Activated CD4-positive, alpha-beta T cell treated with anti-CD3 and anti-CD28 coated beads for 36 hours (primary cell): ENCODE measurements around the gene PDIA5. TPM values are rescaled to one million over a fixed set of nuclear protein-coding genes. Genes with fewer than 3 reads are reported as not detected.

Source experiments
- ATAC-seq: fragments of 200-7000 bp; cut with Tn5 transposase; one replicate; pipeline ENCODE4 v1.10.0; 2021; ENCODE audit warnings: mild to moderate bottlenecking, moderate library complexity
- CTCF ChIA-PET: fragments of 350-600 bp; sonication (Branson Sonifier 250); formaldehyde crosslinking; loops from one replicate; lab custom pipeline; 2021; ENCODE audit warnings: antibody characterized with exemption; lab: Charles Lee
- POLR2A ChIA-PET: fragments of 350-600 bp; sonication (Branson Sonifier 250); formaldehyde crosslinking; loops from one replicate; lab custom pipeline; 2021; ENCODE audit warnings: antibody characterized with exemption, inconsistent platforms; lab: Charles Lee
- DNase-seq: peaks from one replicate; pipeline ENCODE4 v3.0.0-alpha.2; 2020
- H3K27ac Mint-ChIP-seq: one replicate; pipeline ENCODE4 v1.8.0; 2021; ENCODE audit warnings: mixed read lengths
- H3K27me3 Mint-ChIP-seq: one replicate; pipeline ENCODE4 v1.8.0; 2021; ENCODE audit warnings: mixed read lengths
- H3K36me3 Mint-ChIP-seq: one replicate; pipeline ENCODE4 v1.8.0; 2021; ENCODE audit warnings: low read depth, mixed read lengths
- H3K4me1 Mint-ChIP-seq: one replicate; pipeline ENCODE4 v1.8.0; 2021; ENCODE audit warnings: mixed read lengths
- H3K4me3 Mint-ChIP-seq: one replicate; pipeline ENCODE4 v1.8.0; 2021; ENCODE audit warnings: mild to moderate bottlenecking, moderate library complexity, mixed read lengths
- H3K9me3 Mint-ChIP-seq: one replicate; pipeline ENCODE4 v1.8.0; 2021; ENCODE audit warnings: low read depth, mixed read lengths
- intact Hi-C, 2 experiments: fragments of 100-400 bp; cut with DNase I in 1 of 2; cut with micrococcal nuclease in 1 of 2; formaldehyde crosslinking; loops; one replicate each; pipeline versions ENCODE4 v1.14.2 to v1.15.1; 2022 to 2024; cut with DNase I, micrococcal nuclease
- total RNA-seq, 2 experiments: library from RNA; stranded (reverse); gene quantifications; one replicate each; pipeline ENCODE4 v1.2.3, GENCODE V29; 2021

The PDIA5 gene
- total RNA-seq, 2 experiments from 2014 or later, result 19.5 to 20.7 TPM

DNA sequence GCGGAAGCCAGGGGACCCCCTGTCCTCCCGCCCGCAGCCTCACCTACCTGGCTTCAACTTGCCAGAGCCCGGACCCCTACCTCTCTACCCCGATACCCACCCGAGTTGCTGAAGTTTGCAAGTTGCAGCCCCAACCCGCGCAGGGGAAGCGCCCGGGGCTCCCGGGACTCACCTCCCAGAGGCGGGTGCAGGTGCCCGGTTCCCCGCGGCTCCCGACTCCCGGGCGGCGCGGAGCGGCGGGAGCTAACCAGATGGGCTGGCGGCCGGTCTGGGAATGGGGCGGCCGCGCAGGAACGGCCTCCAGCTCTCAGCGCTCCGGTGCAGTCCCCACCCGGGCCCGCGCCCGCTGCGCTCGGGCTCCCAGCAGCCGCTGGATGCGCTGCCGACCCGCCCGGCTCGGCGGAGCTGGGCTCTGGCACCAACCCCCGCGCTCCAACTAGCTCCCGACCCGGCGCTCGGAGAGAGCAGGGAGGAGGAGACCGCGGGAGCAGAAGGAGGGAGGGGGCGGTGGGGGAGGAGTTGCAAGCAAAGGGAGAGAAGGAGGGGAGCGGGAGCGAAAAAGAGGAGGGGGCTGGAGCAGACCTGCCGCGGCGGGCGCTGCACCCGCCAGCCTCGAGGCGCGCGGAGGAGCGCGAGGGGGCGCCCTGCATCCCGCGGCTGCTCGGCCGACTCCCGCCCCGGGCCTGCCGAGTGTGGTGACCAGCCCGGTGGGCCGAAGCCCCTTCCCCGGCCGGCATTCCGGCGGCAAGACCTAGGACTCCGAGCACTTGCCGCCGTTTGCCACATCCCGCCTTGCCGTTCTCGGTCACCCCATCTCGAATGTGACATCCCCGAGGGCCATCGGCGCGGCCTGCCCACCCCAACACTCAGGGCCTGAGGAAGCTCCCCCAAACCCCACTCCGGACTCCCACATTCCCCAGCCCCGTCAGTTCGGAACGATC lies 39.3 kb upstream of the PDIA5 start, which contains the start of gene SEMA5B:
TSS of gene SEMA5B (minus strand) at position 472 of the 941 bp plus-strand sequence. CDS start 66,500 bp downstream, outside the sequence.
- intact Hi-C loops, result loop anchor here (1.0 to 5.0 kb wide), 7 partner anchors 84 to 1480 kb away; partner anchors contain the start of genes DTX3L (in 1 of the 2), PARP9 (in 1 of the 2) and POLQ (in 1 of the 2)
- H3K4me3 Mint-ChIP-seq, result peak within 1 kb of the TSS; percentile 44
- H3K27ac Mint-ChIP-seq, result no peak within 1 kb of the TSS
- ATAC-seq (peak; percentile 45), DNase-seq (peak; percentile 37)
- ChIA-PET POLR2A (no interaction called here), CTCF (interaction anchor here (0.6 to 2.5 kb wide), 17 partner anchors 9 to 463 kb away, joined by 3 to 13 read pairs (median 4); partner anchors contain the start of gene PDIA5)
- H3K4me1 Mint-ChIP-seq, result peaks cover 19% of the 10 kb centered on the region
- no peaks in the 10 kb centered on the region for H3K36me3 Mint-ChIP-seq
- H3K9me3 Mint-ChIP-seq, result no peaks in the 10 kb centered on the region
- peaks cover 54% of the 10 kb centered on the region for H3K27me3 Mint-ChIP-seq

DNA sequence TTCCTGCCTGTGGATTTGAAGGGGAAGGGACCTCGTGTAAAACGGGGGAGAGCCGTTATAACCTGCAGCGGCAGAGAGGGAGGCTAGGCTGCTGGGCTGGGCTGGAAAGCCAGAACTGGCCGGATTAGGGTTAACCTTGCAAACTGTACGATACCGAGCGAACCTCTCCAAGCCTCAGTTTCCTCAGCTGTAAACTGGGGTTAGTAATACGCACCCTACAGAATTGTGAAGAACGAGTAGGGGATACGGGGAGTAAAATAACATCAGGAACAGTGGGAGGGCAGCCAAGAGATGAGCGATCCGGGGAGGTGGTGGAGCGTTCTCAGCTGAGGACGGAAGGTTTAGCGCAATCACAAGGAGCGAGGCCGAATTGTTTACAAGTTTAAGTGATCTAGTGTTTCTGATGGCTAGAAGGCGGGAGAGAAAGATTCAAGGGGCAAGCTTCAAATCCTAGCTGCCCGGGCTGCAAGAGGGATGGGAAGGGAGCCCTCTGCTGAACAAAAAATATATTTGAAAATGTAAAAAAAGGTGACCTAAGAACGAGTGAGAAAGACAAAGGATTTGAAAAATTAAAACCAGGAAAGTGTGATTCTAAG lies 38.5 kb upstream of the PDIA5 start:
- CTCF ChIA-PET, result interaction anchor here (0.6 to 2.5 kb wide), 14 partner anchors 10 to 1578 kb away, joined by 3 to 13 read pairs (median 4); partner anchors contain the start of gene PDIA5
- H3K27ac Mint-ChIP-seq, result no peak overlapping the region
- no peaks in the 10 kb centered on the region for H3K9me3 Mint-ChIP-seq
- POLR2A ChIA-PET, result no interaction called here
- H3K4me3 Mint-ChIP-seq, result peak overlapping the region; percentile 44
- ATAC-seq (peak; percentile 51), DNase-seq (peak; percentile 47)
- peaks cover 54% of the 10 kb centered on the region for H3K27me3 Mint-ChIP-seq
- H3K4me1 Mint-ChIP-seq, result peaks cover 19% of the 10 kb centered on the region
- intact Hi-C loops, result loop anchor here (1.0 to 5.0 kb wide), 7 partner anchors 85 to 1481 kb away; partner anchors contain the start of genes DTX3L (in 1 of the 2), PARP9 (in 1 of the 2) and POLQ (in 1 of the 2)
- no peaks in the 10 kb centered on the region for H3K36me3 Mint-ChIP-seq

DNA sequence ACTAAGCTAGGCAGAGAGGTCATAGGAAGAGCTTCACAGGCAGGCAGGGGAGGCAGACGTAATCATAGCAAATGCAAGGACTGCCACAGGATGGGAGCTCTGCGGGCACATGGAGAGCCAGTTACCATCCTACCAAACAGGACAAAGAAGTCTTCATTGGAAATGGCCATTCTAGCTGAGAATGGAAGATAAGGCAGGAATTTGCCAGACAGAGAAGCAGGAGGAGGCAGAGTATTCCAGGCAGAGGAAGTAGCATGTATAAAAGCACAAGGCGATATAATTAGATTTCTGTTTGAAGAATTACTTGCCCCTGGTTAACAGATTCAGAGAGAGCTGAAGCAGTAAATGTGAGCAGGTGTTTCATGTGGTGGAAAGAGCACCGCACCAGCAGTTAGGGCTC lies 35.8 kb upstream of the PDIA5 start:
- DNase-seq (no peak), ATAC-seq (no peak)
- H3K36me3 Mint-ChIP-seq, result no peaks in the 10 kb centered on the region
- intact Hi-C loops, result no loop called here
- POLR2A ChIA-PET, result no interaction called here
- H3K27ac Mint-ChIP-seq, result no peak overlapping the region
- H3K27me3 Mint-ChIP-seq, result peaks cover 40% of the 10 kb centered on the region
- CTCF ChIA-PET, result interaction anchor here (0.8 to 2.7 kb wide), 3 partner anchors 30 to 88 kb away, joined by 3 to 10 read pairs (median 3); no protein-coding TSS in a partner anchor
- H3K4me1 Mint-ChIP-seq, result peaks cover 13% of the 10 kb centered on the region
- no peaks in the 10 kb centered on the region for H3K9me3 Mint-ChIP-seq
- H3K4me3 Mint-ChIP-seq, result no peak overlapping the region

DNA sequence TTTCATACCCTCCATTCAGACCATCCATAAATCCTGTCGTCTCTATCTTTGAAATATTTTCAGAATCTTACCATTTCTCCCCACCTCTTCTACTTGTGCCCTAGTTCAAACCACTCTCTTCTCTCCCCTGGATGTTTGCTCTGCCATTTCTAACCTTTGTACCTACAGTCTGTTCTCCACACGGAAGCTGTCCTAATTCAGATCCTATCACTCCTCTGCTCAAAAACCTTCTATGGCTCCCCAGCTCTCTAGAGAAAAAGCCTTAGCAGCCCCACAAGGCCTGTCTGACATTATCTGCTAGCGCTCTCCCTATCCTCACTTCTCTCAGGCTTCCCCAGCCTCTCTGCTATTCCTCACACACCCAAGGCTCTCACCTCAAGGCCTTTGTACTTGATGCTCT lies 34.8 kb upstream of the PDIA5 start:
- no peak for DNase-seq
- Mint-ChIP-seq H3K27me3 (peaks cover 34% of the 10 kb centered on the region), H3K9me3 (no peaks in the 10 kb centered on the region), H3K36me3 (no peaks in the 10 kb centered on the region), H3K4me1 (peaks cover 8% of the 10 kb centered on the region), H3K4me3 (no peak overlapping the region), H3K27ac (no peak overlapping the region)
- intact Hi-C loops, result no loop called here
- no peak for ATAC-seq
- ChIA-PET POLR2A (no interaction called here), CTCF (no interaction called here)

DNA sequence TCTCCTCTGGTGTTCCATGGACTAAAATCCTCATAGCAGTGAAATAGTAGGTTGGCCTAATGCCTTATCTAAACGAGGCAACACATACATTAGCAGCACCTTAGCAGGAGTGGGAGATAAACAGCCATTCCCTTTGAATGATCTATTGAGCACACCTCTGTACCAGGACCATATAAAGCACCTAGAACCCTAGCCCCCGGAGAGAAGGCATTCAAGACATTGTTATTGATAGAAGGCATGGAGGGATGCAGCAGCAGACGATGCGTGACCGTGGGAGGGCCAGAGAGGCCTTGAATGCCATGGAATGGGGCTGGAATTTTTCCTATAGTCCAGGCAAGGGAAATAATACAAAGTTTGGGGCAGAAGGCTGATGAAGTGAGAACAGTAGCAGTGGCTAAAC lies 32.7 kb upstream of the PDIA5 start:
- CTCF ChIA-PET, result no interaction called here
- no peak overlapping the region for H3K27ac Mint-ChIP-seq
- H3K4me1 Mint-ChIP-seq, result no peaks in the 10 kb centered on the region
- DNase-seq (no peak), ATAC-seq (no peak)
- H3K9me3 Mint-ChIP-seq, result no peaks in the 10 kb centered on the region
- no peaks in the 10 kb centered on the region for H3K36me3 Mint-ChIP-seq
- intact Hi-C loops, result no loop called here
- peaks cover 31% of the 10 kb centered on the region for H3K27me3 Mint-ChIP-seq
- H3K4me3 Mint-ChIP-seq, result no peak overlapping the region
- POLR2A ChIA-PET, result no interaction called here

DNA sequence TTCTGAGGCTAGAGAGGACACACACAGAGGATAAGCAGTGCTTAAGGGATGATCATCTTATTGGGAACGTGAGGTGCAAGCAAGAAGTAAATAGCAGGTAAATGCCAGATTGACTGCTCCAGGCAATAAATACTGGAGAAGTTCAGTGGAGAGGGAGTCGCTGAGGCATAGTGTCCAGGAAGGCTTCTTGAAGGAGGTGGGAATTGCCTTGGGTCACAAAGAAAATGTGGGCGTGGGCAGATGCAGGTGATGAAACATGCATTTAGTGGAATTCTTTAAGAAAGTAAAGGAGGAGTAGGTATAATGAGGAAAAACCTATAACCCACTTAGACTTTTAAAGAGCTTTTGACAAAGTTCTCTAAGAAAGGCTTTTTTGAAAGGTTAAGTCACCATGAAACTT lies 31.8 kb upstream of the PDIA5 start:
- intact Hi-C loops, result no loop called here
- POLR2A ChIA-PET, result no interaction called here
- CTCF ChIA-PET, result no interaction called here
- no peak overlapping the region for H3K27ac Mint-ChIP-seq
- peaks cover 26% of the 10 kb centered on the region for H3K27me3 Mint-ChIP-seq
- no peak for ATAC-seq
- no peak overlapping the region for H3K4me3 Mint-ChIP-seq
- H3K9me3 Mint-ChIP-seq, result no peaks in the 10 kb centered on the region
- DNase-seq, result no peak
- no peaks in the 10 kb centered on the region for H3K36me3 Mint-ChIP-seq
- H3K4me1 Mint-ChIP-seq, result no peaks in the 10 kb centered on the region

DNA sequence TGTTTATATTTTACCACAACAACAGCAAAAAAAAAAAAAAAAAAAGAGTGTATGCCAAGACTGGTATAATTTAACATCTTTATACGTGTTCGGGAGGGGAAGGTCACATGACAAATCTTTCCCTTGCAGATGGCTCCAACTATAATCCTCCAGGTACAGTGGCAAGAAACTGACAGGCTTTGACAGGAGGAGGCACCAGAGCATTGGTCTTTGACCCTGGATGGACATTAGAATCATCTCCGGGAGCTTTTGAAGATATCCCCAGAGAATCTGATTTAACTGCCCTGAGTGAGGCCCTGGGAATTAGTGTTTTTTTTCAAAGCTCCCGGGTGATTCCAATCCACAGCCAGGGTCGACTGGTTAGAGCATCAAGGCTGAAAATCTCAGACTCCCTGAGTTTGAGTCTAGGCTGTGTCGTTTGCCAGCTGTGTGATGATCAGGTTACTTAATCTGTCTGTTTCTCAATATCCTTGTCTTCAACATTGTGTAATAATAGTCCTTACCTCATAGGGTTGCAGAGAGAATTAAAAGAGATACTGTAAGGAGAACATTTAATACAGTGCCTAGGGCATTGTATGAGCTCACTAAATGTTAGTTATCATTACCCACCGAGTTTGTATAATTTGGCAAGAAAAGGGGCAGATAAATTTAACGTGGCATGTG lies 30.3 kb upstream of the PDIA5 start:
- ChIA-PET CTCF (interaction anchor here (0.6 kb wide), 1 partner anchor 12 kb away, joined by 4 read pairs; no protein-coding TSS in a partner anchor), POLR2A (no interaction called here)
- H3K9me3 Mint-ChIP-seq, result no peaks in the 10 kb centered on the region
- peaks cover 28% of the 10 kb centered on the region for H3K27me3 Mint-ChIP-seq
- DNase-seq (no peak), ATAC-seq (no peak)
- H3K36me3 Mint-ChIP-seq, result no peaks in the 10 kb centered on the region
- no peak overlapping the region for H3K27ac Mint-ChIP-seq
- H3K4me3 Mint-ChIP-seq, result no peak overlapping the region
- intact Hi-C loops, result no loop called here
- H3K4me1 Mint-ChIP-seq, result no peaks in the 10 kb centered on the region

DNA sequence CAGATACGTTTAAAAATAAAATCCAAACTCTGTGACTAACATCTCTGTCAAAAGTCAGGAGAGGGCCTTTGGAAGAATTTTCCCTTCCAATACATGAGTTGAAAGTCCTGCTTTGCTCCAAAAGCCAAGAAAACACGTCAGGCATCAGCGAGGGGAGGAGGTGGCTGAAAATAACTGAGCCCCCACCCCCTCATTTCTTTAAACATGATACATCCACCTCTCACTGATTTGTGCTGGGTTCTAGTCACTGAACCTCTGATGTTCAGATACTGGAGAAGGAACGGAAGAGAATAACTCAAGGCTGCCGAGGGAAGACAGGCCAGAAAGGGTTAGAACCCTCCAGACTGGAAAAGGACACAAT lies 29.8 kb upstream of the PDIA5 start:
- H3K4me1 Mint-ChIP-seq, result no peaks in the 10 kb centered on the region
- no peak overlapping the region for H3K4me3 Mint-ChIP-seq
- no peaks in the 10 kb centered on the region for H3K9me3 Mint-ChIP-seq
- ChIA-PET POLR2A (no interaction called here), CTCF (no interaction called here)
- peaks cover 29% of the 10 kb centered on the region for H3K27me3 Mint-ChIP-seq
- intact Hi-C loops, result no loop called here
- no peak for ATAC-seq
- H3K27ac Mint-ChIP-seq, result no peak overlapping the region
- H3K36me3 Mint-ChIP-seq, result no peaks in the 10 kb centered on the region
- DNase-seq, result no peak

DNA sequence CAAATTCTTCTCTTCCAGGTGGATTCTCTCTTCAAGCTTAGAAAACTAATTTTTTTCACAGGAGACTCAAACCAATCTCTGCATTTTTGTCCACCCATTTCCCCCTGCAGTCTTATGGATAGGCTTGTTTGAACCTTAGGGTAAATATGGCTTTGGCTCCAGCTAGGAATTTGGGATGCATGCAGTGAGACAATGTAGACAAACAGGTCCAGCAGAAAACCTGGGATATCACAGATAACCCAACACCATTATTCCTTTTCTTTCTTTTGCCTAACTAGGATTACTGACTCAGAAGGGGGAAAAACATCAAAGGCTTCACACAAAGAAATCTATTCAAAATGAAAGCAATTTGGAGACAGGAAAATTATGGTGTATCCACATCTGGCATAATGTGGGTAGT lies 28.1 kb upstream of the PDIA5 start:
- ATAC-seq (no peak), DNase-seq (no peak)
- intact Hi-C loops, result no loop called here
- ChIA-PET CTCF (no interaction called here), POLR2A (no interaction called here)
- no peaks in the 10 kb centered on the region for H3K4me1 Mint-ChIP-seq
- no peak overlapping the region for H3K27ac Mint-ChIP-seq
- no peaks in the 10 kb centered on the region for H3K36me3 Mint-ChIP-seq
- H3K9me3 Mint-ChIP-seq, result no peaks in the 10 kb centered on the region
- H3K27me3 Mint-ChIP-seq, result peaks cover 27% of the 10 kb centered on the region
- no peak overlapping the region for H3K4me3 Mint-ChIP-seq

DNA sequence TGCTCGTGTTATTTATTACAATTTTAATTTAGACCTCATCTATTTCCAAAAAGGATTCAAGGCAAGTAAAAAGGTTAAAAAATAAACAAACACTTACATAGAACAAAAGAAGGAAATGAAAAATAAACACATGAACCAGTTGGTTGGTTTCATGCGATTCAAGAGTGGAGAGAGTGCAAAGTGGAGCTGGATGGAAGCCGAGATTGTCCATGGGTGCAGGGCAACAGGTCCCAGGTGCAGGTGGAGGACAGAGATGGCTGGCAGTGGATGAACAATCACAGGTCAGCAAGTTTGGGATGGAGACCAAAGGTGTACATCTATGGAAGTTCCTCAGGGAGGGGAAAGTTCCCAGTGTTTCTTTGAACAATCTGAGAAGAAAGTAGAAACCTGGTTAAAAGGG lies 27.6 kb upstream of the PDIA5 start:
- intact Hi-C loops, result no loop called here
- ATAC-seq, result no peak
- no peak for DNase-seq
- no peak overlapping the region for H3K27ac Mint-ChIP-seq
- H3K4me3 Mint-ChIP-seq, result no peak overlapping the region
- no peaks in the 10 kb centered on the region for H3K9me3 Mint-ChIP-seq
- H3K27me3 Mint-ChIP-seq, result peaks cover 24% of the 10 kb centered on the region
- CTCF ChIA-PET, result no interaction called here
- H3K4me1 Mint-ChIP-seq, result no peaks in the 10 kb centered on the region
- POLR2A ChIA-PET, result no interaction called here
- H3K36me3 Mint-ChIP-seq, result no peaks in the 10 kb centered on the region

DNA sequence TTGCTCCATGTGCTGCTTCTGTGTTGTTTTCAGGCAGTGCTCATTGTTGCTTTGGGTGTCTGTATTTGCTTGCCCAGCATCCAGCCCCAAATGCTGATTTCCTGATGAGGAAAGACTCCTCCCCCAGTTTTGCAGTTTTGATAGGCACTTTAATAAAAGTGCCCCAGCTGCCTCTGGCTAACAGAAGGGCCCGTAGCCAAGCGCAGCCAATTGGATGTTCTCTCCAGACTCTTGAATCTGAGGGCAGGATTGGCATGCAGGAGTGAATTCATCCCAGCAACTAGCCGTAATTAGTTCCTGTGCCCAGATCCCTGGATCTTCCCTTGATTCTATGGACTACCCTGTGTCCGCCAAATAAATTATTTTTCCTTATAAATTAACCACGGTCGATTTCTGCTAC lies 24.4 kb upstream of the PDIA5 start:
- DNase-seq, result no peak
- ChIA-PET CTCF (no interaction called here), POLR2A (no interaction called here)
- Mint-ChIP-seq H3K27ac (no peak overlapping the region), H3K9me3 (no peaks in the 10 kb centered on the region), H3K27me3 (peaks cover 14% of the 10 kb centered on the region), H3K4me1 (no peaks in the 10 kb centered on the region), H3K4me3 (no peak overlapping the region), H3K36me3 (no peaks in the 10 kb centered on the region)
- intact Hi-C loops, result no loop called here
- no peak for ATAC-seq
